ENCODE measurements around the gene AOC3. TPM values are rescaled to one million over a fixed set of nuclear protein-coding genes. Genes with fewer than 3 reads are reported as not detected.

AOC3 gene
- total and polyA plus RNA-seq, 2 of the 13 experiments (the other 11 are each of a cell fraction or from before 2014, with no cell fraction given) = 8.7 to 51.7 TPM

- Histone ChIP-seq H3K36me3 (replicated peaks in 1 of 2; ENCODE audit: control insufficient read depth in 1 of 2, insufficient read depth in 2 of 2, low read length in 2 of 2) (peaks cover 39 to 62% of the 10 kb centered on the region in 2 experiments), H2AFZ (ENCODE audit: low read length) (no peak overlapping the region), H3K9me3 (ENCODE audit: low read length) (no peaks in the 10 kb centered on the region), H4K20me1 (ENCODE audit: insufficient read depth, low read length) (no peaks in the 10 kb centered on the region), H3K4me2 (ENCODE audit: low read depth, low read length) (no peak overlapping the region), H3K9ac (ENCODE audit: insufficient read depth, low read depth, low read length) (no peak overlapping the region), H3K4me1 (ENCODE audit: insufficient read depth, low read length) (peaks cover 35% of the 10 kb centered on the region), H3K79me2 (ENCODE audit: insufficient read depth, low read length) (peaks cover 20% of the 10 kb centered on the region), H3K4me3 (replicated peaks in 1 of 3; ENCODE audit: insufficient read depth in 1 of 3, low read depth in 2 of 3, low read length in 3 of 3) (no peak overlapping the region), H3K27me3 (ENCODE audit: control insufficient read depth in 1 of 2, insufficient read depth in 2 of 2, low read length in 2 of 2) (peaks cover 0 to 7% of the 10 kb centered on the region in 2 experiments; a peak in 1 of 5 replicates), H3K27ac (ENCODE audit: extremely low read length, insufficient read depth, low read length) (no peak overlapping the region)
- FAIRE-seq (peak; percentile 72), ATAC-seq (peak; percentile 67), DNase-seq (ENCODE audit: low spot score) (peak; percentile 88)
- 17% methylated on average over 2 of the region's 2 CpGs for WGBS (ENCODE audit: low lambda C conversion rate)
- ChIA-PET POLR2A (interaction anchor here (0.6 to 2.3 kb wide), 8 partner anchors 17 to 94 kb away, joined by 3 to 9 read pairs (median 4); partner anchors contain the start of genes CNTD1, COA3, VPS25 and WNK4), CTCF (ENCODE audit: low intra/inter-chr PET ratio, low total read pairs) (interaction anchor here (1.2 to 1.6 kb wide), 3 partner anchors 57 to 118 kb away, joined by 4 to 10 read pairs (median 8); no protein-coding TSS in a partner anchor)
- no TSS peak for BruUV-seq (replicated peaks)
- intact Hi-C loops (cut with micrococcal nuclease; ENCODE audit: unreplicated experiment) (loop anchor here (1.0 kb wide), 2 partner anchors 99 to 117 kb away; no protein-coding TSS in a partner anchor), in situ Hi-C loops (cut with HindIII; ENCODE audit: extremely low pct_ligation_motif_present, low pct_unique_long_range_greater_than_20kb) (loop anchor here (10.0 kb wide), 1 partner anchor 105 kb away; no protein-coding TSS in a partner anchor)
- TF ChIP-seq MAFK (conservative IDR thresholded peaks at IDR 0.05 in 1 of 2, IDR thresholded peaks at IDR 0.05 in 1 of 2; ENCODE audit: low read length in 2 of 2) (peak; percentile 23 to 42; a peak in 1 of 4 replicates), ZNF761 (CRISPR knock-in tag; conservative IDR thresholded peaks at IDR 0.05) (no peak), ZNF775 (CRISPR knock-in tag; IDR thresholded peaks at IDR 0.05; ENCODE audit: borderline replicate concordance) (no peak), ZNF264 (CRISPR knock-in tag; IDR thresholded peaks at IDR 0.05) (no peak), ZNF652 (CRISPR knock-in tag; IDR thresholded peaks at IDR 0.05; ENCODE audit: borderline replicate concordance, low read depth) (no peak), ZNF318 (CRISPR knock-in tag; IDR thresholded peaks at IDR 0.05) (no peak), ZNF430 (CRISPR knock-in tag; IDR thresholded peaks at IDR 0.05) (no peak), JUNB (CRISPR knock-in tag; IDR thresholded peaks at IDR 0.05; ENCODE audit: borderline replicate concordance) (no peak), ZFP90 (CRISPR knock-in tag; IDR thresholded peaks at IDR 0.05; ENCODE audit: borderline replicate concordance) (no peak), SRSF1 (optimal IDR thresholded peaks at IDR 0.05; ENCODE audit: low read depth, low read length) (no peak), ZNF121 (CRISPR knock-in tag; IDR thresholded peaks at IDR 0.05) (no peak), ERF (CRISPR knock-in tag; IDR thresholded peaks at IDR 0.05) (0 out of 2 replicates have a peak, but pooled peaks have one; percentile 18), RXRB (CRISPR knock-in tag; IDR thresholded peaks at IDR 0.05; ENCODE audit: borderline replicate concordance) (peak; percentile 17; the same call in 1 of the 2 replicates)
- TF ChIP-seq, protein P1, sequence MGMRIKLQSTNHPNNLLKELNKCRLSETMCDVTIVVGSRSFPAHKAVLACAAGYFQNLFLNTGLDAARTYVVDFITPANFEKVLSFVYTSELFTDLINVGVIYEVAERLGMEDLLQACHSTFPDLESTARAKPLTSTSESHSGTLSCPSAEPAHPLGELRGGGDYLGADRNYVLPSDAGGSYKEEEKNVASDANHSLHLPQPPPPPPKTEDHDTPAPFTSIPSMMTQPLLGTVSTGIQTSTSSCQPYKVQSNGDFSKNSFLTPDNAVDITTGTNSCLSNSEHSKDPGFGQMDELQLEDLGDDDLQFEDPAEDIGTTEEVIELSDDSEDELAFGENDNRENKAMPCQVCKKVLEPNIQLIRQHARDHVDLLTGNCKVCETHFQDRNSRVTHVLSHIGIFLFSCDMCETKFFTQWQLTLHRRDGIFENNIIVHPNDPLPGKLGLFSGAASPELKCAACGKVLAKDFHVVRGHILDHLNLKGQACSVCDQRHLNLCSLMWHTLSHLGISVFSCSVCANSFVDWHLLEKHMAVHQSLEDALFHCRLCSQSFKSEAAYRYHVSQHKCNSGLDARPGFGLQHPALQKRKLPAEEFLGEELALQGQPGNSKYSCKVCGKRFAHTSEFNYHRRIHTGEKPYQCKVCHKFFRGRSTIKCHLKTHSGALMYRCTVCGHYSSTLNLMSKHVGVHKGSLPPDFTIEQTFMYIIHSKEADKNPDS (CRISPR knock-in tag; IDR thresholded peaks at IDR 0.05) = no peak
Measured at GRCh38 chr17:42819939-42820535, 31.0 kb upstream of the AOC3 start.

Data from HepG2 (cell line).